ENCODE results near the gene TRIP13. TPM values are rescaled to one million over a fixed set of nuclear protein-coding genes. Genes with fewer than 3 reads are reported as not detected.

The TRIP13 gene
- total RNA-seq, 1 experiment from 2014 or later, result 45.9 TPM

DNA sequence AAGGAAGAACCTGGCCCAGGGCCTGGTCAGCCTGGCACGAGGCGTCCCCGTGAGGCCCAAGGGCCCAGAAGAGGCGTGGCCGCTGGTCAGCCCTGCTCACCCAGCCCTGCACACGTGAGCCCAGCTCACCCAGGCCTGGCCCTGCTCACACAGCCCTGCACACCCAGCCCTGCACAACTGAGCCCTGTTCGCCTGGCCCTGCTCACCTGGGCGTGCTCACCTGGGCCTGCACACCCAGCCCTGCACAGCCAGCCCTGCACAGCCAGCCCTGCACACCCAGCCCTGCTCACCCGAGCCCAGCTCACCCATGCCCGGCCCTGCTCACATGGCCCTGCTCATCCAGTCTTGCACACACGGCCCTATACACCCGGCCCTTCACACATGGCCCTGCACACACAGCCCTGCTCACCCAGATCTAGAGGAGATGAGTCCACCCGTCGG, 44.0 kb upstream of the TRIP13 start:
- no peak for ATAC-seq
- Histone ChIP-seq H3K4me3 (ENCODE audit: low read depth in 2 of 2, low read length in 2 of 2) (no peak overlapping the region), H3K4me1 (ENCODE audit: control insufficient read depth, insufficient read depth, low read length) (no peaks in the 10 kb centered on the region), H3K36me3 (ENCODE audit: control insufficient read depth, insufficient read depth, low read length) (no peaks in the 10 kb centered on the region), H3K27me3 (ENCODE audit: control insufficient read depth, insufficient read depth, low read length) (peaks cover 3% of the 10 kb centered on the region; the same call in 1 of the 2 replicates), H3K27ac (ENCODE audit: low read length) (no peak overlapping the region), H3K9me3 (ENCODE audit: control insufficient read depth, insufficient read depth, low read depth, low read length) (no peaks in the 10 kb centered on the region)
- DNase-seq (ENCODE audit: low read depth, low spot score), result no peak
- CTCF ChIA-PET, result no interaction called here
- intact Hi-C loops (cut with micrococcal nuclease; ENCODE audit: unreplicated experiment), result no loop called here
- TF ChIP-seq POLR2AphosphoS5 (IDR thresholded peaks at IDR 0.05; ENCODE audit: low read depth, low read length) (no peak), TCF7L2 (IDR thresholded peaks at IDR 0.05; ENCODE audit: low read depth, low read length) (no peak), SIN3A (IDR thresholded peaks at IDR 0.05; ENCODE audit: borderline replicate concordance, insufficient read depth, low read depth, low read length) (no peak)
- TF ChIP-seq, protein P1, sequence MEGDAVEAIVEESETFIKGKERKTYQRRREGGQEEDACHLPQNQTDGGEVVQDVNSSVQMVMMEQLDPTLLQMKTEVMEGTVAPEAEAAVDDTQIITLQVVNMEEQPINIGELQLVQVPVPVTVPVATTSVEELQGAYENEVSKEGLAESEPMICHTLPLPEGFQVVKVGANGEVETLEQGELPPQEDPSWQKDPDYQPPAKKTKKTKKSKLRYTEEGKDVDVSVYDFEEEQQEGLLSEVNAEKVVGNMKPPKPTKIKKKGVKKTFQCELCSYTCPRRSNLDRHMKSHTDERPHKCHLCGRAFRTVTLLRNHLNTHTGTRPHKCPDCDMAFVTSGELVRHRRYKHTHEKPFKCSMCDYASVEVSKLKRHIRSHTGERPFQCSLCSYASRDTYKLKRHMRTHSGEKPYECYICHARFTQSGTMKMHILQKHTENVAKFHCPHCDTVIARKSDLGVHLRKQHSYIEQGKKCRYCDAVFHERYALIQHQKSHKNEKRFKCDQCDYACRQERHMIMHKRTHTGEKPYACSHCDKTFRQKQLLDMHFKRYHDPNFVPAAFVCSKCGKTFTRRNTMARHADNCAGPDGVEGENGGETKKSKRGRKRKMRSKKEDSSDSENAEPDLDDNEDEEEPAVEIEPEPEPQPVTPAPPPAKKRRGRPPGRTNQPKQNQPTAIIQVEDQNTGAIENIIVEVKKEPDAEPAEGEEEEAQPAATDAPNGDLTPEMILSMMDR (IDR thresholded peaks at IDR 0.05), result no peak
- TF ChIP-seq, protein P2, sequence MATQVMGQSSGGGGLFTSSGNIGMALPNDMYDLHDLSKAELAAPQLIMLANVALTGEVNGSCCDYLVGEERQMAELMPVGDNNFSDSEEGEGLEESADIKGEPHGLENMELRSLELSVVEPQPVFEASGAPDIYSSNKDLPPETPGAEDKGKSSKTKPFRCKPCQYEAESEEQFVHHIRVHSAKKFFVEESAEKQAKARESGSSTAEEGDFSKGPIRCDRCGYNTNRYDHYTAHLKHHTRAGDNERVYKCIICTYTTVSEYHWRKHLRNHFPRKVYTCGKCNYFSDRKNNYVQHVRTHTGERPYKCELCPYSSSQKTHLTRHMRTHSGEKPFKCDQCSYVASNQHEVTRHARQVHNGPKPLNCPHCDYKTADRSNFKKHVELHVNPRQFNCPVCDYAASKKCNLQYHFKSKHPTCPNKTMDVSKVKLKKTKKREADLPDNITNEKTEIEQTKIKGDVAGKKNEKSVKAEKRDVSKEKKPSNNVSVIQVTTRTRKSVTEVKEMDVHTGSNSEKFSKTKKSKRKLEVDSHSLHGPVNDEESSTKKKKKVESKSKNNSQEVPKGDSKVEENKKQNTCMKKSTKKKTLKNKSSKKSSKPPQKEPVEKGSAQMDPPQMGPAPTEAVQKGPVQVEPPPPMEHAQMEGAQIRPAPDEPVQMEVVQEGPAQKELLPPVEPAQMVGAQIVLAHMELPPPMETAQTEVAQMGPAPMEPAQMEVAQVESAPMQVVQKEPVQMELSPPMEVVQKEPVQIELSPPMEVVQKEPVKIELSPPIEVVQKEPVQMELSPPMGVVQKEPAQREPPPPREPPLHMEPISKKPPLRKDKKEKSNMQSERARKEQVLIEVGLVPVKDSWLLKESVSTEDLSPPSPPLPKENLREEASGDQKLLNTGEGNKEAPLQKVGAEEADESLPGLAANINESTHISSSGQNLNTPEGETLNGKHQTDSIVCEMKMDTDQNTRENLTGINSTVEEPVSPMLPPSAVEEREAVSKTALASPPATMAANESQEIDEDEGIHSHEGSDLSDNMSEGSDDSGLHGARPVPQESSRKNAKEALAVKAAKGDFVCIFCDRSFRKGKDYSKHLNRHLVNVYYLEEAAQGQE (IDR thresholded peaks at IDR 0.05; ENCODE audit: insufficient read depth in 1 of 2, low read depth in 2 of 2, low read length in 1 of 2), result no peak
- BruUV-seq (replicated peaks), result no TSS peak
- POLR2A ChIA-PET, result no interaction called here
- in situ Hi-C loops (cut with HindIII; ENCODE audit: low pct_unique_long_range_greater_than_20kb, low sequenced_read_pairs), result no loop called here

DNA sequence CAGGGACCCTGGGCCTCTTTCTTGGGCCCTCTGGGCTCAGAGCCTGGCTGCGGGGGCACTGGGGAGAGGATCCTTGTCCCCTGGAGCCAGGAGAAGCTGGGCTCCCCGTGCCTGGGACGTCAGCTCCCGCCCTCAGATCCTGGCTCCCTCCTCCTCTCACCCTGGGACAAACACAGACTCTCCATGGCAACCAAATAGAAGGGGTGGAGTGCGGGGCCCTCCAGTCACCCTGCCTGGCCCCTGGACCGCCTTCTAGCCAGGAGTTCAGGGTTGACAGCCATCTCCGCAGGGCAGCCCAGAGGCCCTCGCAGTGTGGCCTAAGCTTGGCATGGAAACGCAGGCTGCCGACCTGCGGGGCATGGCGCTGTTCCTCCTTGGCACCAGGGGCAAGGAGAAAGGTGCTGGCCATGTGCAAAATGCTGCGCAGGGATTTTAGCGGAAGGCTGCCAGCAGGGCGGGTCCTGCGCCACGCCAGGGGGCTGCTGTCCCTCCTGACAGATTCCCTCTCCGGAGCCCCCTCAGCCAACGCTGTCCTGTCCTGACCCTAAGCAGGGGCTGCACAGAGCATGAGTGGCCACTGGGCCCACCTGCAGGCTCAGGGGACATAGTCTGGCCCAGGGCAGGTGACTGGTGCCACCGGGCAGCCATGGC, 42.9 kb upstream of the TRIP13 start:
- in situ Hi-C loops (cut with HindIII; ENCODE audit: low pct_unique_long_range_greater_than_20kb, low sequenced_read_pairs), result no loop called here
- Histone ChIP-seq H3K4me3 (ENCODE audit: low read depth in 2 of 2, low read length in 2 of 2) (no peak overlapping the region), H3K36me3 (ENCODE audit: control insufficient read depth, insufficient read depth, low read length) (no peaks in the 10 kb centered on the region), H3K27me3 (ENCODE audit: control insufficient read depth, insufficient read depth, low read length) (peaks cover 3% of the 10 kb centered on the region; the same call in 1 of the 2 replicates), H3K27ac (ENCODE audit: low read length) (no peak overlapping the region), H3K9me3 (ENCODE audit: control insufficient read depth, insufficient read depth, low read depth, low read length) (no peaks in the 10 kb centered on the region), H3K4me1 (ENCODE audit: control insufficient read depth, insufficient read depth, low read length) (no peaks in the 10 kb centered on the region)
- intact Hi-C loops (cut with micrococcal nuclease; ENCODE audit: unreplicated experiment), result no loop called here
- POLR2A ChIA-PET, result no interaction called here
- CTCF ChIA-PET, result no interaction called here
- no TSS peak for BruUV-seq (replicated peaks)
- TF ChIP-seq SIN3A (IDR thresholded peaks at IDR 0.05; ENCODE audit: borderline replicate concordance, insufficient read depth, low read depth, low read length) (no peak), TCF7L2 (IDR thresholded peaks at IDR 0.05; ENCODE audit: low read depth, low read length) (no peak), POLR2AphosphoS5 (IDR thresholded peaks at IDR 0.05; ENCODE audit: low read depth, low read length) (no peak)
- TF ChIP-seq, protein P2 (IDR thresholded peaks at IDR 0.05; ENCODE audit: insufficient read depth in 1 of 2, low read depth in 2 of 2, low read length in 1 of 2), result no peak
- TF ChIP-seq, protein P1 (IDR thresholded peaks at IDR 0.05), result no peak
- ATAC-seq (no peak), DNase-seq (ENCODE audit: low read depth, low spot score) (no peak)

Measured in Panc1 (cell line).